ENCODE results near the gene GPR52.

Gene GPR52

DNA sequence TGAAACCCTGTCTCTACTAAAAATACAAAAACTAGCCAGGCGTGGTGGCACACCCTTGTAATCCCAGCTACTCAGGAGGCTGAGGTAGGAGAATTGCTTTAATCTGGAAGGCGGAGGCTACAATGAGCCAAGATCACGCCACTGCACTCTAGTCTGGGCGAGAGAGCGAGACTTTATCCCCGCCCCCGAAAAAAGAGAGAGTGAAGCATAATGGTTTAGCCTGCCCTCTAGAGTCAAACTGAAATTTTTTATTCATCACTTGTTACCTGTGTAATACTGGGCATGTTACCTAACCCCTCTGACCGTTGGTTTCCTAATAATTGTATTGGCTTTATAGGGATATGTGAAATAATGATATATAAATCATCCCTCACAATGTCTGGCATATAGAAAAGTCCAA is 18.8 kb downstream of the GPR52 start:
- no peak for DNase-seq (ENCODE audit: low spot score)

GRCh38 chr1:174469052-174469451 is 21.3 kb downstream of the GPR52 start:
- no peak for DNase-seq (ENCODE audit: low spot score)

DNA sequence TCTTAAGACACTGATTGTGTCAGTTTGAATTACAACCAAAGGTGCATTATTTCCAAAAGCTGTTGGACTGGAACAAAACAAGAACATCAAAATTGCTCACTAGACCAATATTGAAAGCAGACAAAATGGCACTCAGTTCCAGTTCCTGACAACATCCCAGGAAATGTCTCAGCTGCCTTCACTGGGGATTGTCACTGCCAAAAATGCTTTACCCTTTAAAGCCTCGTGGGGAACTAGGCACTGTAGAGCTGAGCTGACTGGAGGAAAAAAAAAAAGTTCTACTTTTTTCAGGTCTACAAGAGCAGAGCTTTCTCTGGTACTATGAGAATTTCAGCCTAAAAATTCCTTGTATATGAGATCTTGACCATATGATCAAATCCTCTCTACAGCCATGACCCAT is 21.9 kb downstream of the GPR52 start:
- no peak for DNase-seq (ENCODE audit: low spot score)

GRCh38 chr1:174479281-174479680 is 31.5 kb downstream of the GPR52 start:
- DNase-seq (ENCODE audit: low spot score): no peak

DNA sequence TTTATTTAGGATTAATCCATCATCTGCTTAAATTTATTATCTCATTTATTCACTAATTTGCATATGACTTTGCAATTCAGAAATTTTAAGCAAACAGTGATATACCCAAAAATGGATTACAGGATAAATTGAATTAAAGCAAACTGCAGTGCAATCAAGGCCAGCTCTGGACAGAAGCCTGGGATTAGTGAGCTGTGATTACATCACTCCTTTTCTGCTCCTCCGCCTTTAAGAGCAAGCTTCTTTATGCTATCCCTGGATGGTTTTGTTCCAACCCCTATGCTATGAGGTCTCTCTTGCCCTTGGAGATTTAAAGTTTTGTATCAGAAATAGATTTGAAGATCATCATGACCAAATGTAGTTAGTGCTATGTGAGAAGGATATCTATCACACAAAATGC is 32.6 kb downstream of the GPR52 start:
- no peak for DNase-seq (ENCODE audit: low spot score)

DNA sequence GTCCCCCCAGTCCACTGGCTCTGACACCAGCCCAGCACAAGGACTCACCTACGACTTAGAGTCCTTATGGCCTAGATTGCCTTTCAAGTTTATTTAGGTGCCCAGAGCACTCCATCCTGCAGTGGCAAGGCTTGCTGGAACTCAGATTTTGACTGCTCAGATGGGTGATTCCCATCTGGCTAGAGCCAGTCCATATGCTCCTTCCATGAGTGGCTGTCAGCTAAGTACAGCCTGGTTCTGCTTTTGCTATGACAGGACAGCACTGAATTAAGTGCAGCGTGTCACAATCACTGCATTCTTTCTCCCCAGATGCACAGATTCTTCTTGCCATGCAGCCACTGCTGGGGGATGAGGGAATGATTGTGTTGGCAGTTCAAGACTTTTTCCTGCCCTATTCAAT is 43.8 kb downstream of the GPR52 start:
- DNase-seq (ENCODE audit: low spot score): no peak

- DNase-seq (ENCODE audit: low spot score): no peak
Measured at GRCh38 chr1:174497478-174497877, 49.7 kb downstream of the GPR52 start.

All from HuH-7 (cell line).